IMR-90 (cell line): ENCODE results near the gene PDE4B. TPM values are rescaled to one million over a fixed set of nuclear protein-coding genes. Genes with fewer than 3 reads are reported as not detected.

Experiments
- ATAC-seq: fragments of 200-7000 bp; cut with Tn5 transposase; 2 replicates; pipeline ENCODE4 v1.9.1; 2020; ENCODE audit warnings: low read depth, mild to moderate bottlenecking, moderate library complexity
- BruUV-seq: library from RNA; stranded (reverse); fragments of 400-500 nt; replicated peaks from 2 replicates; lab custom pipeline; 2021; lab: Mats Ljungman, UMichigan
- CTCF ChIA-PET: fragments of 300-600 bp; formaldehyde crosslinking; extraction: SDS; loops from one replicate; lab custom pipeline; 2021; ENCODE audit warnings: antibody characterized with exemption; lab: Yijun Ruan, JAX
- POLR2A ChIA-PET: fragments of 300-600 bp; sonication (Branson Sonifier 250); formaldehyde crosslinking; loops from one replicate; lab custom pipeline; 2022; ENCODE audit warnings: antibody characterized with exemption; ENCODE audit not compliant: unreplicated experiment; lab: Charles Lee
- DNase-seq: peaks from one replicate; pipeline ENCODE4 v3.0.0; 2013
- H2AFZ ChIP-seq: replicated peaks from 2 replicates; pipeline ENCODE3; 2013; ENCODE audit warnings: low read length, mild to moderate bottlenecking; ENCODE audit not compliant: poor library complexity
- H2AK5ac ChIP-seq: 2 replicates; pipeline ENCODE4 v1.6.1; 2013; ENCODE audit warnings: low read depth, low read length, inconsistent platforms
- H2AK9ac ChIP-seq: replicated peaks from 2 replicates; pipeline ENCODE3; 2013; ENCODE audit warnings: mild to moderate bottlenecking, low read depth, low read length, moderate library complexity; ENCODE audit not compliant: poor library complexity
- H2BK120ac ChIP-seq: 2 replicates; pipeline ENCODE4 v1.6.1; 2013; ENCODE audit warnings: low read depth, low read length, inconsistent platforms
- H2BK15ac ChIP-seq: 3 replicates; pipeline ENCODE4 v1.6.1; 2013; ENCODE audit warnings: low read depth, low read length, inconsistent platforms
- H2BK20ac ChIP-seq: 2 replicates; pipeline ENCODE4 v1.6.1; 2013; ENCODE audit warnings: low read depth, mild to moderate bottlenecking, inconsistent platforms, low read length, moderate library complexity
- H2BK5ac ChIP-seq: 2 replicates; pipeline ENCODE4 v1.6.1; 2013; ENCODE audit warnings: mild to moderate bottlenecking, low read depth, low read length, inconsistent platforms; ENCODE audit not compliant: poor library complexity, severe bottlenecking
- H3K14ac ChIP-seq: replicated peaks from 2 replicates; pipeline ENCODE4 v1.6.1; 2013; ENCODE audit warnings: low read depth, low read length, inconsistent platforms
- H3K18ac ChIP-seq: 2 replicates; pipeline ENCODE4 v1.6.1; 2013; ENCODE audit warnings: low read depth, low read length, control low read depth
- H3K23ac ChIP-seq: 2 replicates; pipeline ENCODE4 v1.6.1; 2013; ENCODE audit warnings: low read depth, low read length, inconsistent platforms
- H3K27ac ChIP-seq: 2 replicates; pipeline ENCODE4 v1.5.1; 2013; ENCODE audit warnings: mild to moderate bottlenecking, control low read depth, low read length; ENCODE audit not compliant: insufficient read depth
- H3K27me3 ChIP-seq: 2 replicates; pipeline ENCODE4 v1.6.1; 2013; ENCODE audit warnings: low read length; ENCODE audit not compliant: control insufficient read depth, insufficient read depth
- H3K36me3 ChIP-seq: 2 replicates; pipeline ENCODE4 v1.6.1; 2013; ENCODE audit warnings: low read length, mixed read lengths; ENCODE audit not compliant: control insufficient read depth, insufficient read depth
- H3K4ac ChIP-seq: 2 replicates; pipeline ENCODE4 v1.6.1; 2013; ENCODE audit warnings: low read depth, low read length, inconsistent platforms
- H3K4me1 ChIP-seq: 2 replicates; pipeline ENCODE4 v1.6.1; 2013; ENCODE audit warnings: low read length, mixed read lengths; ENCODE audit not compliant: control insufficient read depth, insufficient read depth
- H3K4me2 ChIP-seq: 2 replicates; pipeline ENCODE4 v1.6.1; 2013; ENCODE audit warnings: low read depth, mild to moderate bottlenecking, control low read depth, low read length, moderate library complexity
- H3K4me3 ChIP-seq: 2 replicates; pipeline ENCODE4 v1.5.1; 2013; ENCODE audit warnings: low read depth, mild to moderate bottlenecking, control low read depth, low read length, moderate library complexity; ENCODE audit not compliant: insufficient read depth
- H3K56ac ChIP-seq: 2 replicates; pipeline ENCODE4 v1.6.1; 2013; ENCODE audit warnings: low read length, inconsistent platforms; ENCODE audit not compliant: insufficient read depth; ENCODE audit errors: extremely low read depth
- H3K79me1 ChIP-seq, 2 experiments: 2 replicates each; pipeline ENCODE4 v1.6.1; 2013; ENCODE audit warnings: low read length in 2 of 2, inconsistent platforms in 1 of 2, low read depth in 1 of 2
- H3K9ac ChIP-seq: 2 replicates; pipeline ENCODE4 v1.6.1; 2013; ENCODE audit warnings: low read depth, low read length, control low read depth
- H3K9me1 ChIP-seq: 2 replicates; pipeline ENCODE4 v1.6.1; 2013; ENCODE audit warnings: low read length, inconsistent platforms; ENCODE audit not compliant: insufficient read depth
- H3K9me3 ChIP-seq: 2 replicates; pipeline ENCODE4 v1.6.1; 2013; ENCODE audit warnings: low read length; ENCODE audit not compliant: control insufficient read depth, insufficient read depth
- H4K20me1 ChIP-seq: 2 replicates; pipeline ENCODE4 v1.6.1; 2013; ENCODE audit warnings: low read length, inconsistent platforms; ENCODE audit not compliant: insufficient read depth
- H4K5ac ChIP-seq: 2 replicates; pipeline ENCODE4 v1.6.1; 2013; ENCODE audit warnings: mild to moderate bottlenecking, low read depth, low read length, control low read depth
- H4K8ac ChIP-seq, 2 experiments: 2 replicates each; pipeline ENCODE4 v1.6.1; 2013; ENCODE audit warnings: low read depth in 2 of 2, low read length in 2 of 2, control low read depth in 1 of 2, inconsistent platforms in 1 of 2
- H4K91ac ChIP-seq: 2 replicates; pipeline ENCODE4 v1.6.1; 2013; ENCODE audit warnings: low read depth, low read length, inconsistent platforms; ENCODE audit not compliant: insufficient read depth
- BHLHE40 ChIP-seq: fragments of 150-350 bp; IDR thresholded peaks from 2 replicates; pipeline ENCODE4 v1.6.1; 2016; ENCODE audit warnings: mild to moderate bottlenecking, low read depth, low read length
- CHD1 ChIP-seq: IDR thresholded peaks from 2 replicates; pipeline ENCODE4 v1.6.1; 2012; ENCODE audit warnings: low read depth, low read length, improper control_type of control experiment
- ELK1 ChIP-seq: fragments of 150-350 bp; IDR thresholded peaks from 2 replicates; pipeline ENCODE4 v1.6.1; 2016; ENCODE audit warnings: low read depth, mild to moderate bottlenecking, low read length, moderate library complexity, borderline replicate concordance
- FOS ChIP-seq: fragments of 150-350 bp; IDR thresholded peaks from 2 replicates; pipeline ENCODE4 v1.6.1; 2016; ENCODE audit warnings: low read depth, low read length
- MAFK ChIP-seq: IDR thresholded peaks from 2 replicates; pipeline ENCODE4 v1.6.1; 2012; ENCODE audit warnings: low read depth, low read length, improper control_type of control experiment
- MAZ ChIP-seq: IDR thresholded peaks from 2 replicates; pipeline ENCODE4 v1.6.1; 2012; ENCODE audit warnings: low read depth, mild to moderate bottlenecking, low read length, improper control_type of control experiment, moderate library complexity, borderline replicate concordance
- MXI1 ChIP-seq: IDR thresholded peaks from 2 replicates; pipeline ENCODE4 v1.6.1; 2012; ENCODE audit warnings: low read depth, mild to moderate bottlenecking, low read length, moderate library complexity, borderline replicate concordance
- POLR2A ChIP-seq: IDR thresholded peaks from 2 replicates; pipeline ENCODE4 v1.6.1; 2012; ENCODE audit warnings: mild to moderate bottlenecking, low read depth, low read length
- RAD21 ChIP-seq: IDR thresholded peaks from 2 replicates; pipeline ENCODE4 v1.6.1; 2012; ENCODE audit warnings: low read length, improper control_type of control experiment
- RCOR1 ChIP-seq: IDR thresholded peaks from 2 replicates; pipeline ENCODE4 v1.6.1; 2012; ENCODE audit warnings: mild to moderate bottlenecking, low read length, improper control_type of control experiment; ENCODE audit not compliant: insufficient replicate concordance
- RFX5 ChIP-seq: IDR thresholded peaks from 2 replicates; pipeline ENCODE4 v1.8.0; 2012; ENCODE audit warnings: low read depth, mild to moderate bottlenecking, low read length, moderate library complexity
- USF2 ChIP-seq: fragments of 150-350 bp; IDR thresholded peaks from 2 replicates; pipeline ENCODE4 v1.6.1; 2017; ENCODE audit warnings: mild to moderate bottlenecking, antibody characterized with exemption, low read length, low read depth
- WGBS, 2 experiments: methylation state at CpG; one replicate each; pipeline versions ENCODE4 v1.1.5 to v1.1.7; 2013; ENCODE audit warnings: missing lambda C conversion rate in 2 of 2; ENCODE audit not compliant: insufficient read length in 1 of 2; ENCODE audit errors: extremely low coverage in 2 of 2; 5-methylcytosine and 5-hydroxymethylcytosine counted together
- dilution Hi-C: fragments of 300-500 bp; cut with HindIII; formaldehyde crosslinking; loops from one replicate; pipeline ENCODE4 v1.14.3; 2018; ENCODE audit warnings: low sequenced_read_pairs; ENCODE audit not compliant: unreplicated experiment
- in situ Hi-C: fragments of 300-500 bp; cut with MboI; formaldehyde crosslinking; loops from 3 replicates; pipeline ENCODE4 v1.14.3; 2019; ENCODE audit warnings: low sequenced_read_pairs, inconsistent platforms, mixed read lengths
- intact Hi-C: fragments of 100-400 bp; cut with micrococcal nuclease; formaldehyde crosslinking; loops from 2 replicates; pipeline ENCODE4 v1.10.0; 2022
- polyA plus RNA-seq, 3 experiments: library from polyadenylated mRNA; depleted of rRNA; stranded (reverse); fragments of >200 nt; gene quantifications; 2 replicates each; pipeline ENCODE4 v1.2.3, GENCODE V29; 2012; ENCODE audit warnings: low replicate concordance in 1 of 3
- total RNA-seq: library from RNA; depleted of rRNA; stranded (reverse); fragments of >200 nt; gene quantifications from 2 replicates; pipeline ENCODE4 v1.2.3, GENCODE V29; 2012

The PDE4B gene
- total and polyA plus RNA-seq, 2 of the 4 experiments (the other 2 are of a cell fraction), result 5.8 to 21.3 TPM

- TF ChIP-seq RFX5 (no peak), RCOR1 (no peak), CHD1 (no peak)
Observed at GRCh38 chr1:66271216-66271903, 478.7 kb downstream of the PDE4B start (continued).

- Histone ChIP-seq H3K4me1 (peaks cover 24% of the 10 kb centered on the region), H3K4me3 (peak overlapping the region; percentile 4; the same call in 1 of the 2 replicates), H3K18ac (peak overlapping the region; percentile 90), H2BK5ac (peak overlapping the region; percentile 99), H2AK5ac (peak overlapping the region; percentile 96), H3K56ac (peak overlapping the region; percentile 99), H4K20me1 (no peaks in the 10 kb centered on the region), H3K27me3 (no peaks in the 10 kb centered on the region), H3K14ac (peak overlapping the region; percentile 91), H4K91ac (peak overlapping the region; percentile 99), H3K9me1 (peaks cover 5% of the 10 kb centered on the region; the same call in 1 of the 2 replicates), H2BK20ac (peak overlapping the region; percentile 98), H3K9ac (peak overlapping the region; percentile 92), H2BK15ac (peak overlapping the region; percentile 61), H4K5ac (peak overlapping the region; percentile 93), H3K27ac (peak overlapping the region; percentile 99), H3K36me3 (no peaks in the 10 kb centered on the region), H3K4me2 (peak overlapping the region; percentile 70), H3K23ac (peak overlapping the region; percentile 90), H3K79me1 (0 out of 4 replicates have a peak, but pooled peaks cover 0 to 3% of the 10 kb centered on the region in 2 experiments), H2AFZ (peak overlapping the region; percentile 59), H3K4ac (peak overlapping the region; percentile 96), H2BK120ac (peak overlapping the region; percentile 96), H2AK9ac (peak overlapping the region; percentile 56), H4K8ac (peak overlapping the region; percentile 77 to 94), H3K9me3 (no peaks in the 10 kb centered on the region)
- DNase-seq (peak; percentile 69), ATAC-seq (peak; percentile 58)
- POLR2A ChIA-PET, result interaction anchor here (1.0 kb wide), 1 partner anchor 59 kb away, joined by 4 read pairs; no protein-coding TSS in a partner anchor
- CTCF ChIA-PET, result no interaction called here
- no TSS peak for BruUV-seq
- in situ Hi-C loops (loop anchor here (5.0 to 25.0 kb wide), 2 partner anchors 60 to 465 kb away; no protein-coding TSS in a partner anchor), intact Hi-C loops (loop anchor here (1.0 kb wide), 1 partner anchor 59 kb away; no protein-coding TSS in a partner anchor), dilution Hi-C loops (no loop called here)
- TF ChIP-seq POLR2A, result no peak
- no peak for TF ChIP-seq ELK1
- no peak for TF ChIP-seq MAFK
- TF ChIP-seq RCOR1, result no peak
- peak; percentile 78; the same call in 1 of the 2 replicates for TF ChIP-seq MXI1
- TF ChIP-seq USF2, result peak; percentile 73; the same call in 1 of the 2 replicates
- TF ChIP-seq BHLHE40, result peak; percentile 26; the same call in 1 of the 2 replicates
- no peak for TF ChIP-seq RAD21
- no peak for TF ChIP-seq FOS
- no peak for TF ChIP-seq RFX5
- TF ChIP-seq MAZ, result no peak
- WGBS, 2 experiments, result 8% methylated on average over 2 of the region's 5 CpGs; no CpG with 5 or more reads in 1 of the 2 experiments
Observed at GRCh38 chr1:66271904-66272254, 479.2 kb downstream of the PDE4B start.
